ENCODE data around the gene CXXC5. TPM values are rescaled to one million over a fixed set of nuclear protein-coding genes. Genes with fewer than 3 reads are reported as not detected.
A peak's percentile ranks its signal among the peaks of the same experiment; 100 is the strongest.

Gene CXXC5
- total RNA-seq, 1 experiment from 2014 or later, result 57.2 TPM

DNA sequence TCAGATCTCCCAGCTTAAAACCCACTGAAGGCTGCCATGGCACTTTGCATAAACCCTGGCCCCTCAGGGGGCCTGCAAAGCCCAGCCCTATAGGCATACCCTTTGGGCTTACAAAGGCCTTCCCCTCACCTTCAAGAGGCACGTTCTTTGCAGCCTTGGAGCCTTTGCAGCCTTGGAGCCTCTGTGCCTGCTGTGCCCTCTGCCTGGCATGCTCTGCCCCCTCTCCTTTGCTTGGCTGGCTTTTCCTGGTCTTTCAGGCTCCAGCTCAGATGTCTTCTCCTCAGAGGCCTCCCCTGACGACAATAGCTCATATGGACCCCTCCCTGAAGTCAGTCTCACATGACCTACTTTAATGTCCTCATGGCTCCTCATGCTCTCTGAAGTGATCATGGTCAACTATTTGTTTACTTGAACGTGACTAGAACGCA is 60.3 kb downstream of the CXXC5 start:
- intact Hi-C loops (cut with micrococcal nuclease; ENCODE audit: unreplicated experiment), result no loop called here
- Histone ChIP-seq H3K27ac (ENCODE audit: low read depth, low read length, poor library complexity, severe bottlenecking) (peak overlapping the region; percentile 85), H3K36me3 (ENCODE audit: insufficient read depth, low read length, poor library complexity, severe bottlenecking) (no peaks in the 10 kb centered on the region), H3K4me1 (ENCODE audit: insufficient read depth, low read length, poor library complexity, severe bottlenecking) (peaks cover 39% of the 10 kb centered on the region), H3K4me3 (ENCODE audit: low read depth, low read length, poor library complexity, severe bottlenecking) (no peak overlapping the region), H3K9me3 (ENCODE audit: low read depth, low read length, poor library complexity, severe bottlenecking) (no peaks in the 10 kb centered on the region), H3K27me3 (replicated peaks; ENCODE audit: insufficient read depth, low read depth, low read length, poor library complexity) (no peaks in the 10 kb centered on the region)
- POLR2A ChIA-PET (ENCODE audit: low non-redundant PET), result no interaction called here
- CTCF ChIA-PET, result interaction anchor here (1.2 kb wide), 1 partner anchor 10 kb away, joined by 3 read pairs; no protein-coding TSS in a partner anchor
- no peak for DNase-seq (ENCODE audit: low spot score)
- BruUV-seq (replicated peaks), result no TSS peak
- TF ChIP-seq, protein P1, sequence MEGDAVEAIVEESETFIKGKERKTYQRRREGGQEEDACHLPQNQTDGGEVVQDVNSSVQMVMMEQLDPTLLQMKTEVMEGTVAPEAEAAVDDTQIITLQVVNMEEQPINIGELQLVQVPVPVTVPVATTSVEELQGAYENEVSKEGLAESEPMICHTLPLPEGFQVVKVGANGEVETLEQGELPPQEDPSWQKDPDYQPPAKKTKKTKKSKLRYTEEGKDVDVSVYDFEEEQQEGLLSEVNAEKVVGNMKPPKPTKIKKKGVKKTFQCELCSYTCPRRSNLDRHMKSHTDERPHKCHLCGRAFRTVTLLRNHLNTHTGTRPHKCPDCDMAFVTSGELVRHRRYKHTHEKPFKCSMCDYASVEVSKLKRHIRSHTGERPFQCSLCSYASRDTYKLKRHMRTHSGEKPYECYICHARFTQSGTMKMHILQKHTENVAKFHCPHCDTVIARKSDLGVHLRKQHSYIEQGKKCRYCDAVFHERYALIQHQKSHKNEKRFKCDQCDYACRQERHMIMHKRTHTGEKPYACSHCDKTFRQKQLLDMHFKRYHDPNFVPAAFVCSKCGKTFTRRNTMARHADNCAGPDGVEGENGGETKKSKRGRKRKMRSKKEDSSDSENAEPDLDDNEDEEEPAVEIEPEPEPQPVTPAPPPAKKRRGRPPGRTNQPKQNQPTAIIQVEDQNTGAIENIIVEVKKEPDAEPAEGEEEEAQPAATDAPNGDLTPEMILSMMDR (conservative IDR thresholded peaks at IDR 0.05; ENCODE audit: low read depth, low read length), result no peak
- TF ChIP-seq EZH2 (IDR thresholded peaks at IDR 0.05; ENCODE audit: borderline replicate concordance, low read depth, low read length, poor library complexity, severe bottlenecking), result no peak

DNA sequence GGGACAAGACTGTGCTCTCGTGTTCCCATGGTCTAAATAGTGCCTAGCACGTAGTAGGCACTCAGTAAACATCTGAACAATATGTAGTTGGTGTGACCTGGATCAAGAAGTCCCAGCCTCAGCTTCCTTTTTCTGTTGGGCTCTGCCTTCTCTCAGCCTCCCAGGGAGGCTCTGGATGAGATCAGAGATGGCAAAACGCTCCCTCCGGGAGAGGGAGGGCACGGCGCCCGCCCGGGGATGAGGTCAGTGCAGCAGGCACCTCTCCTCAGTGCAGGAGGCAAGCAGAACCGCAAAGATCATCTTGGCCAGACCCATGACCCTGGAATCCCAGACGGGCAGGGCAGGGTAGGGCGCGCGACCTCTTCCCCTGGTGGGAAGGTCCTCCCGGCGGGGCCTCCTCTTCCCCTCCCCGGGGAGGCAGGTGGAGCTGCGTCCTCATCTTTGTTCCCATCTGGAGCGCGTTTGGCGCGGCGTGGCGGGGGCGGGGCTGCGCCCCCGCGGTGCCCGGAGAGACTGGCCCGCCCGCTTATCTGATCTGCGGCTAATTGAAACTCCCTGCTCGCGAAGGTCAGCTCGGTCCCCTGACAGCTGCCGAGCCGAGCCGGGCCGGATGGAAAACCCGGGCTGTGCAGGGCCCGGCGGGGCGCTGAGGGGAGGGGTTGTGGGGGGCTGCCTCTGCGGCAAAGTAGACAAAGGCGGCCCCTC is 60.9 kb downstream of the CXXC5 start:
- DNase-seq (ENCODE audit: low spot score), result peak; percentile 87
- Histone ChIP-seq H3K4me3 (ENCODE audit: low read depth, low read length, poor library complexity, severe bottlenecking) (peak overlapping the region; percentile 53), H3K27ac (ENCODE audit: low read depth, low read length, poor library complexity, severe bottlenecking) (peak overlapping the region; percentile 85), H3K27me3 (replicated peaks; ENCODE audit: insufficient read depth, low read depth, low read length, poor library complexity) (no peaks in the 10 kb centered on the region), H3K36me3 (ENCODE audit: insufficient read depth, low read length, poor library complexity, severe bottlenecking) (no peaks in the 10 kb centered on the region), H3K9me3 (ENCODE audit: low read depth, low read length, poor library complexity, severe bottlenecking) (no peaks in the 10 kb centered on the region), H3K4me1 (ENCODE audit: insufficient read depth, low read length, poor library complexity, severe bottlenecking) (peaks cover 39% of the 10 kb centered on the region)
- BruUV-seq (replicated peaks), result no TSS peak
- ChIA-PET CTCF (interaction anchor here (0.6 to 1.2 kb wide), 2 partner anchors 11 to 61 kb away, joined by 3 to 5 read pairs; partner anchors contain the start of gene CXXC5), POLR2A (ENCODE audit: low non-redundant PET) (no interaction called here)
- intact Hi-C loops (cut with micrococcal nuclease; ENCODE audit: unreplicated experiment), result no loop called here
- TF ChIP-seq, protein P1 (conservative IDR thresholded peaks at IDR 0.05; ENCODE audit: low read depth, low read length), result no peak
- TF ChIP-seq EZH2 (IDR thresholded peaks at IDR 0.05; ENCODE audit: borderline replicate concordance, low read depth, low read length, poor library complexity, severe bottlenecking), result no peak

DNA sequence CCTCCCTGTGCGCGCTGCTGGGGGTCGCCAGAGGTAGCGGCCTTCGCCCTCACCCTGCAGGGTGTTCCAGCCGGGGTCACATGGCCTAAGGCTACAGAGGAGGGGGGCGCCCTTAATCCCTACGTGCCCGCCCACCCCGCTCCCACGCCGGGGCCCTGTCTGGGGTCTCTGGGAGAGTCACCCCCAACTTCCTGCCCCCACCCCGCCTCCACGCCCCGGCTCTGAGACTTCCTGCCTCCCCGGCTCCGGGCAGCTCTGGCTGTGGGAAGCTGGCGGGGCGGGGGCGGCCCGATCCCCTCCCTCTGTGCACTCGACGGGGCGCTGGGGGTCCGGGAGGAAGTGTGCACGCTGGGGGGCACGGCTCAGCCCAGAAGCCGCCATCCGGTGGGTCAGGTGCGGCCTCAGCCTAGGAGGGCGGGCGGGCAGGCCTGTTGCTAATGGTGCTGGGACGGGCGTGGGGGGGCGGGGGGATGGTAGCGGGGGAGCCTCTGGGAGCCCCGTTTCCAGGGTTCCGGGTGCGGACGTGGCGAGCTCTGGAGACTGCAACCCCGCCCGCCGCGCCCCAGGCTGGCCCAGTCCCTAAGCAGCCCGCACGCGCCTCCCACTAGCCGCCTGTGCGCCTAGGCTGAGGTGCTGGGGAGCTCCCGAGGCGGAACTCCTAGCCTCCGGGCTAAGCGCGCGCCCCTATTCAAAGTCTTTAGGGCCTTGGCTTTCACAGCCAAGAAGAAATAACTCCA is 61.6 kb downstream of the CXXC5 start:
- POLR2A ChIA-PET (ENCODE audit: low non-redundant PET), result no interaction called here

More for the DNA sequence above, 61.6 kb downstream of the CXXC5 start:
- intact Hi-C loops (cut with micrococcal nuclease; ENCODE audit: unreplicated experiment), result loop anchor here (2.0 kb wide), 1 partner anchor 37 kb away; no protein-coding TSS in a partner anchor
- Histone ChIP-seq H3K4me3 (ENCODE audit: low read depth, low read length, poor library complexity, severe bottlenecking) (peak overlapping the region; percentile 53), H3K9me3 (ENCODE audit: low read depth, low read length, poor library complexity, severe bottlenecking) (no peaks in the 10 kb centered on the region), H3K27ac (ENCODE audit: low read depth, low read length, poor library complexity, severe bottlenecking) (peak overlapping the region; percentile 85), H3K4me1 (ENCODE audit: insufficient read depth, low read length, poor library complexity, severe bottlenecking) (peaks cover 39% of the 10 kb centered on the region), H3K27me3 (replicated peaks; ENCODE audit: insufficient read depth, low read depth, low read length, poor library complexity) (no peaks in the 10 kb centered on the region), H3K36me3 (ENCODE audit: insufficient read depth, low read length, poor library complexity, severe bottlenecking) (no peaks in the 10 kb centered on the region)
- TF ChIP-seq, protein P1 (conservative IDR thresholded peaks at IDR 0.05; ENCODE audit: low read depth, low read length), result no peak
- no peak for TF ChIP-seq EZH2 (IDR thresholded peaks at IDR 0.05; ENCODE audit: borderline replicate concordance, low read depth, low read length, poor library complexity, severe bottlenecking)
- CTCF ChIA-PET, result interaction anchor here (0.5 to 2.4 kb wide), 5 partner anchors 21 to 368 kb away, joined by 4 to 9 read pairs (median 6); partner anchors contain the start of gene CXXC5
- no TSS peak for BruUV-seq (replicated peaks)
- DNase-seq (ENCODE audit: low spot score), result peak; percentile 93
